IPS-NIHi7 (cell line): ENCODE measurements around the gene COL6A2.
"Not testable (repeated sequence)": the region's sequence is repeated elsewhere in the genome, so short reads cannot be mapped to it uniquely, and the experiment has no call there.

ENCODE experiments used
- DNase-seq: peaks from one replicate; pipeline ENCODE4 v3.0.0; 2012; ENCODE audit warnings: mixed read lengths; ENCODE audit errors: extremely low spot score

The COL6A2 gene

DNA sequence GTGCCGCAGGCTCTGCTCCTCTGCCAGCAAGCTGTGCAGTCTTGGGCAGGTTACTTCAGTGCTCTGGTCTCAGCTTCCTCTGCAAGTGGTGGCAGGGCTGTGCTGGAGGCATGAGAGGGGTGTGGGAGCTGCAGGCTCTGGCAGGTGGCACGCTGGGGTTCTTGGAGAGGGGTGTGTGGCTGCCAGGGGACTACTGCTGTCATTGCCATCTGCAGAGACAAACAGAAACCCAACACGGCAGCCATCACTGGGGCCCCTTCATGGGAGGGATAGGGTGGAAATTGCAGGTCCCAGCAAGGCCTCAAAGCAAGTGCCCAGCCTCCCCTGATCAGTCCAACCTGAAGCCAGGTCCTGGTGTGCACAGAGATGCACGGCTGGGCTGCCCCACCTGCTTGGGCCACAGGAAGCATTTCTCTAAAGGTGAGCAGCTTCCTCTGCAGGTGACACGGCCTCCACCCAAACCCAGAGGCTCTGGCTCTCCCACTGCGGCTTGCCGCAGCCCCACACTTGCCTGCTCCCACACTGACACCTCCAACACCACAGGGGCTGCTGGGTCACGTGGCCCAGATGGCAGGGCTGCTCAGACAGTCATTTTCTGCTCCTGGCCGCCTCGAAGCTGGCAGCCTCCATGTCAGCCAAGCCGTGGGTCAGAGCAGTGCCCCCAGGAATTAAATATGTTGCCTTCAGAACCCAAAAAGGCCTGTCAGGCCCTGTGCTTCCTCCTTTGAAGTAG lies 4.1 kb upstream of the COL6A2 start:
- peak; percentile 8 for DNase-seq

GRCh38 chr21:46094401-46095082 lies 3.4 kb upstream of the COL6A2 start:
- DNase-seq: no peak

- DNase-seq: no peak
These were observed 2.7 kb upstream of the COL6A2 start for GRCh38 chr21:46095083-46095719.

DNA sequence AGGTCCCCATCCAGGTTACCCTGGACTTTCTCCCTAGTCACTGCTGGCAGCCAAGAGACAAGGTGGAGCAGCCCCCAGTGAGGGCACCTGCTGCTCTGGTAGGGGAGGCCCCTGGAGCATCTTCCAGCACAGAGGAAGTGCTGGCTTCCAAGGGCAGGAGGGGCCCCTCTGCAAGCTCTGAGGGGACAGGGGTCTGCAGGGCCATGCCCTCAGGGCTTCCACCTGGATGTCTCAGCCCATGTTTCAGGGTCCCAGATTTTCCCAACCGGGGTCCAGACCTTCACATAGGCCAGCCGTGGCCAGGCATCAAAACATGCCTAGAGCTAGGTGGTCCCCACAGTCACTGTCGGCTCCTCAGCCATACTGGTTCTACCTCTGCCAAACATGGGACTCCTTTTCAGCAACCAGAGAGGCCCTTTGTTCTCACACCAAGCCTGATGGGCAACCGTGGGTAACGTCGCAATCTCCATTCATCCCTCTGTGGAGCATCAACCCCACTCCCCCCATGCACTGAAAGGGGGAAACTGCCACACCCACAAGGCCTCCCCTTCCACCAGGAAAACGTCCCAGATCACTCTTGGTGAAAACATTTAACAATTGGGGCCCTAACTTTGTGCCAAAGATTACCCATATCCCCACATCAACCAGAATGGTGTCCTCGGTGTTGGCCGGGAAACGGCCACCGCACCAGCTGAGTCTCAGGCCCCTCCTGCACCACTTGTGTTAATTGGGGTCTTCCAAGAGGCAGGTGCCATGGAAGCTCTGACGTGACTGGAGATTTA lies 1.9 kb upstream of the COL6A2 start:
- DNase-seq: peak; percentile 4

- DNase-seq: peak; percentile 36
These were observed 1.1 kb upstream of the COL6A2 start for GRCh38 chr21:46096596-46097335.

DNA sequence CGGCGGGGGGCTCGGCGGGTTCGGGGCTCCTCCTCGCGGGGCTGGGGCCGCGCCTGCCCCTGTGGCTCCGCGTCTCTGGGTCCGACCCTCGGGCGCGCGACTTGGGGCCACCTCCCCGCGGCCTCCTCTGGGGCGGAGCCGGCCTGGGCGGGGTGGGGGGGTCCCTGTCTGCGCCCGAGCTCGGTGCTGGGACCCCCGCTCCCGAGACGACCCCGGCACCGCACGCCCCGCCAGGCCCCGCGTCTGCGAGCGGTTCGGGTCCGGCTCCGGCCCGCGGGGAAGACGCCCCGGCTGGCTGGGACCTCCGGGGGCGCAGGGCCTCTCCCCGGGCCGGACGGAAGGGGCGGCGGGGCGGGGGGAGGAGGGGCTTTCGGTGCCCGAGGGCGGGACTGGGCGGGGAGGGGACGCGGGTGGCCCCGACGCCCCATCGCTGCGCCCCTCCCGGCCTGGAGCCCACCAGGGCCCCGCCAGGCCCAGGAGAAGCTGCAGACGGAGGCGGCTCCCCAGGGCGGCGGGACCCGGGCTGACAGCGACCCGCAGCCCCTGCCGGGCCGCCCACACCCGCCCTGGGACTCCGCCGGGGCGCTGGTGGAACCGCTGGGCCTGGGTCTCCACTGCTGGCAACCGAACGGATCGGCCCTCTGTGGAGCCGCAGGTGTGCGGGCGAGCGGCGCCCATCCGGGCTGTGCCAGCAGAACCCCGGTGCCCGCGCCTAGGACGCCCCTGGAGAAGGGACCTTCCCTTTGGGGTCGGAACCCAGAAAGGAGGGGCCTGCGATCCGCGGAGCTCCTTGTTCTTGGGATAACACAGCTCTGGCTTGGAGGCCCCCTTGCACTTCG lies 610 bp downstream of the COL6A2 start:
- peak; percentile 57 for DNase-seq

DNA sequence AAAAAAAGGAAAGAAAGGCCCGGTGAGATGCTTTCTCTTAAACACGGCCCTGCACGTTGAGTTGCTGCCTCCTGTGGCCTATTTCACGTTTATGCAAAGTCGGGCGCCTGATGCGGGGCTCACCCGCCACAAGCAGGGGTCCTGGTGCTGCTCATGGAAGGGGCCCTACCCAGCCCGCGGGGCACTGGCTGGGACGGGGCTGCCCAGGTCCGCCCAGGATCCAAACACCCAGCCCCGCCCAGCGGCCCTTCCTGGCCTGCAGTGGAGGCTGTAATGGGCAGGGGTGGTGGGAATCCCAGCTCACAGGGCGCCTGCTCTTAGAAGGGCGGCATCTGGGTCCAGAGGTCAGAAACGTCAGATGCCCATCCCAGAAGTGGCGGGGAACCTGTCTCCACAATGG lies 1.6 kb downstream of the COL6A2 start:
- no peak for DNase-seq

DNA sequence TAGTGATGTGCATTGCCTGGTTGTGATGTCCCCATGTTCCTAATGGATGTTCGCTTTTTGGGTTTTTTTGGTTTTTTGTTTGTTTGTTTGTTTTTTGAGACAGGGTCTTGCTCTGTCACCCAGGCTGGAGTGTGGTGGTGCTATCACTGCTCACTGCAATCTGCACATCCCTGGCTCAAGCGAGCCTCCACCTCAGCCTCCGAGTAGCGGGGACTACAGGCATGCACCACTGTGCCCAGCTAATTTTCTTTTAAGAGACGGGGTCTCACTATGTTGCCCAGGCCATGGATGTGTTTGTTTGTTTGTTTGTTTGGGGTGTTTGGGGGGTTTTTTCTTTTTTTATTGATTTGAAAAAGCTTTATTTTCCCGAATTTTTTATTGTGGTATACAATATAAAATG lies 2.1 kb downstream of the COL6A2 start:
- DNase-seq: no peak

GRCh38 chr21:46100426-46100825 lies 2.5 kb downstream of the COL6A2 start:
- no peak for DNase-seq

GRCh38 chr21:46100906-46101305 lies 3.0 kb downstream of the COL6A2 start:
- no peak for DNase-seq

GRCh38 chr21:46104104-46104503 lies 6.2 kb downstream of the COL6A2 start:
- no peak for DNase-seq

DNA sequence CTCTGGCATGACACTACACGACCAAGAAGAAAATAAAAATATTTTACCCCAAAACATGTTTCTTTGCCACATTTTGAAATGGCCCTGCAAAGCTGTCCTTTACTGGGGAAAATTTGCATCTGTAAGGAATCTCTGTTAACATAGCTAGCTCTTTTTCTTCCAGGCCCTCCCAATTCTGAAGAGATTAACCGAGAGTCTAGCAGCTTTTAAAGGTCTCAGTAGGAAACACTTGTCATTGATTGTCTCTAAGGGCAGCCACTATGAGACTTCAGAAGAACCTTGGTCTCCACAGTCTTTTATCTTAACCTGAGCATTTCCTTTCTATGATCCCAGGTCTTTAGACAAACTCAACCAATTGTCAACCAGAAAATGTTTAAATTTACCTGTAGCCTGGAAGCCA lies 9.5 kb downstream of the COL6A2 start:
- DNase-seq: not testable (repeated sequence)

DNA sequence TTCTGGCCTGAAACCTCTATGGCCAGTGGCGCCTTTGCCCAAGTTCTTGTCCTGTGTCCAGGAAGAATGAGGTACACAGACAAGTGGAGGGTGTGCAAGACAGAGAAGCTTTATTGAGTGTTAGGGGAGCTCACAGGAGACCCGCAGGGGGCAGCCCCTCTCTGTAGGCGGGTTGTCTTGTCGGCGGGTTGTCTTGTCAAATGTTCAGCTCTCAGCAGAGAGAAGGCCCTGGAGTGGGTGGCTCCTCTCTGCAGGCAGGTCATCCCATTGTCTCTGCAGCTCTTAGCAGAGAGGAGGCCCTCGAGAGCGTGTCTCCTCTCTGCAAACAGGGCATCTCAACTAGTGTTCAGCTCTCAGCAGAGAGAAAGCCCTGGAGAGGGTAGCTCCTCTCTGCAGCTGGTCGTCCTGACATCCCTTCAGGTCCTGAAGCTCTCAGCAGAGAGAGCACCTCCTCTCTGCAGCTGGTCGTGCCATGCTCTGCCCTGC lies 11.0 kb downstream of the COL6A2 start:
- no peak for DNase-seq

DNA sequence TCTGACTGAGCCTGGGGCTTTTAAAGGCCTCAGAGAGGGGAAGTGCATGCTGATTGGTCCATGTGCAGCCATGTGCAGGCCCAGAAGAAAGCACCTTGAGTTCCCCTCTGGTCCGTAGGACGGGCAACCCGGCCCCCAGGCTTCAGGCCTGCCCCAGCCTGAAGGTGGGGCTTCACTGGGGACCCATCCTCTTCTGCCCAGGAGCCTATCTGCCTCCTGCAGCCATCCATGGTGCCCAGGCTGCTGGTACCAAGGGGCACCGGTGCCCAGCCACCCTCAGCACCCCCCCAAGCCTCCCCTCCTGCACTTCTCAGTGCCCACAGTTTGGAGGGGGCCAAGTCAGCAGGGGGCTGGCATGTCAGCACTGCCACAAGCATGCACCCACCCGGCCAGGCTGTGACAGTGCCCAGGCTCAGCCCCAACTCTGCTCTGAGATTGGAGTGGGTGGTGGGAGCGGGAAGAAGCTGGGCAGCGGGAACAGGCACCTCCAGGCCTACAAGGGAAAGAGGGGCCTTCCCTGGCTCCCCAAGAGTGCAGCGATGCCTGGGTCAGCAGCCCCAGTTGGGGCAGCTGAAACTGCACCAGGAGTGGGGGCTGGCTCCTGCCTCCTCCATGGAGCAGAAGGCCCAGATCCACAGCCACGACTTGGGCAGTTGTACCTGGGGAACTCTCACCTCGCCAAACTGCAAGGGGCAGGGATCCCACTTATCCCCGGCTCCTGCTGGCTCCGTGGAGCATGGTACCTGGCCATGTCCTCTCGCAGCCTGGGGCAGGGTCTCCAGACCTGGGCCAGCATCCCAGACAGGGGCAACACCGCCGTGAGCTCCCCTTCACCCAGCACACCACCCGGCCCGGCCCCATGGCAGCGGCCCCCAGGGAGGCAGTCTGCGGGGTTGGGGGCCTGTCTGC lies 11.7 kb downstream of the COL6A2 start:
- no peak for DNase-seq

- DNase-seq: peak; percentile 60
These were observed 12.7 kb downstream of the COL6A2 start for GRCh38 chr21:46110499-46111192.

- DNase-seq: no peak
These were observed 13.3 kb downstream of the COL6A2 start for GRCh38 chr21:46111193-46111571.

- no peak for DNase-seq
These were observed 14.2 kb downstream of the COL6A2 start for GRCh38 chr21:46111857-46112724.

GRCh38 chr21:46112725-46113215 lies 14.9 kb downstream of the COL6A2 start:
- no peak for DNase-seq
